Ectodermal cell (in vitro differentiated cells): ENCODE results near the gene BCDIN3D.

Experiments
- H3K27ac ChIP-seq: 2 replicates; pipeline ENCODE4 v1.7.0; 2013; ENCODE audit warnings: mild to moderate bottlenecking, low read depth, low read length; ENCODE audit not compliant: insufficient read depth, poor library complexity, severe bottlenecking
- H3K27me3 ChIP-seq: 2 replicates; pipeline ENCODE4 v1.7.0; 2013; ENCODE audit warnings: mild to moderate bottlenecking, low read length; ENCODE audit not compliant: insufficient read depth, control insufficient read depth, poor library complexity, severe bottlenecking
- H3K36me3 ChIP-seq: one replicate; pipeline ENCODE4 v1.7.0; 2013; ENCODE audit warnings: low read length; ENCODE audit not compliant: control insufficient read depth, insufficient read depth
- H3K4me1 ChIP-seq: one replicate; pipeline ENCODE4 v1.7.0; 2013; ENCODE audit warnings: low read length; ENCODE audit not compliant: control insufficient read depth, insufficient read depth
- H3K4me3 ChIP-seq: 2 replicates; pipeline ENCODE4 v1.7.0; 2013; ENCODE audit warnings: low read depth, low read length, control low read depth; ENCODE audit not compliant: insufficient read depth
- H3K9me3 ChIP-seq: 2 replicates; pipeline ENCODE4 v1.7.0; 2013; ENCODE audit warnings: mild to moderate bottlenecking, low read length, moderate library complexity; ENCODE audit not compliant: control insufficient read depth
- WGBS, 2 experiments: methylation state at CpG; one replicate each; pipeline ENCODE4 v1.1.7; 2013; ENCODE audit warnings: missing lambda C conversion rate in 2 of 2; 5-methylcytosine and 5-hydroxymethylcytosine counted together

The BCDIN3D gene

GRCh38 chr12:49792181-49792970 lies 50.5 kb downstream of the BCDIN3D start:
- Histone ChIP-seq H3K4me1 (no peaks in the 10 kb centered on the region), H3K4me3 (no peak overlapping the region), H3K27ac (no peak overlapping the region), H3K36me3 (peaks cover 6% of the 10 kb centered on the region), H3K27me3 (no peaks in the 10 kb centered on the region), H3K9me3 (no peaks in the 10 kb centered on the region)
- 93 to 94% methylated on average over 20 of the region's 20 CpGs for WGBS, 2 experiments

GRCh38 chr12:49791700-49792099 lies 51.2 kb downstream of the BCDIN3D start:
- H3K4me1 ChIP-seq, result no peaks in the 10 kb centered on the region
- H3K4me3 ChIP-seq, result no peak overlapping the region
- peaks cover under 1% of the 10 kb centered on the region for H3K36me3 ChIP-seq
- no peak overlapping the region for H3K27ac ChIP-seq
- H3K27me3 ChIP-seq, result no peaks in the 10 kb centered on the region
- WGBS, 2 experiments, result 93 to 94% methylated on average over 23 of the region's 23 CpGs
- H3K9me3 ChIP-seq, result no peaks in the 10 kb centered on the region

- 91 to 95% methylated on average over 22 of the region's 22 CpGs for WGBS, 2 experiments
- no peaks in the 10 kb centered on the region for H3K4me1 ChIP-seq
- H3K27ac ChIP-seq, result peak overlapping the region; percentile 9
- H3K9me3 ChIP-seq, result no peaks in the 10 kb centered on the region
- H3K36me3 ChIP-seq, result no peaks in the 10 kb centered on the region
- no peaks in the 10 kb centered on the region for H3K27me3 ChIP-seq
- no peak overlapping the region for H3K4me3 ChIP-seq
Observed at GRCh38 chr12:49790741-49791555, 52.0 kb downstream of the BCDIN3D start.

- no peak overlapping the region for H3K27ac ChIP-seq
- H3K4me1 ChIP-seq, result no peaks in the 10 kb centered on the region
- no peaks in the 10 kb centered on the region for H3K27me3 ChIP-seq
- WGBS, 2 experiments, result 88% methylated on average over 3 of the region's 3 CpGs
- H3K9me3 ChIP-seq, result no peaks in the 10 kb centered on the region
- no peaks in the 10 kb centered on the region for H3K36me3 ChIP-seq
- no peak overlapping the region for H3K4me3 ChIP-seq
Observed at GRCh38 chr12:49789992-49790391, 52.9 kb downstream of the BCDIN3D start.

GRCh38 chr12:49787672-49788071 lies 55.2 kb downstream of the BCDIN3D start:
- H3K9me3 ChIP-seq, result no peaks in the 10 kb centered on the region
- H3K27me3 ChIP-seq, result no peaks in the 10 kb centered on the region
- H3K4me1 ChIP-seq, result no peaks in the 10 kb centered on the region
- 83 to 86% methylated on average over 1 to 2 of the region's 2 CpGs for WGBS, 2 experiments
- H3K27ac ChIP-seq, result no peak overlapping the region
- no peak overlapping the region for H3K4me3 ChIP-seq
- H3K36me3 ChIP-seq, result no peaks in the 10 kb centered on the region
